ENCODE results near the gene RFX4. TPM values are rescaled to one million over a fixed set of nuclear protein-coding genes. Genes with fewer than 3 reads are reported as not detected.
A peak's percentile ranks its signal among the peaks of the same experiment; 100 is the strongest.

Gene RFX4
- total RNA-seq, 1 donor: not detected

GRCh38 chr12:106769546-106769945 lies 186.7 kb downstream of the RFX4 start:
- no peak overlapping the region for H3K4me3 ChIP-seq (ENCODE audit: low read depth, low read length)
- no peak for TF ChIP-seq CTCF (IDR thresholded peaks at IDR 0.05; ENCODE audit: insufficient read depth, low read length)
- DNase-seq (ENCODE audit: low read depth): peak; percentile 49

- H3K4me3 ChIP-seq (ENCODE audit: low read depth, low read length): no peak overlapping the region
- no peak for TF ChIP-seq CTCF (IDR thresholded peaks at IDR 0.05; ENCODE audit: insufficient read depth, low read length)
- no peak for DNase-seq (ENCODE audit: low read depth)
These were observed 188.6 kb downstream of the RFX4 start for GRCh38 chr12:106771425-106771824.

GRCh38 chr12:106773286-106774004 lies 190.6 kb downstream of the RFX4 start:
- DNase-seq (ENCODE audit: low read depth): no peak
- H3K4me3 ChIP-seq (ENCODE audit: low read depth, low read length): peak overlapping the region; percentile 83
- no peak for TF ChIP-seq CTCF (IDR thresholded peaks at IDR 0.05; ENCODE audit: insufficient read depth, low read length)

- no peak for TF ChIP-seq CTCF (IDR thresholded peaks at IDR 0.05; ENCODE audit: insufficient read depth, low read length)
- peak within 1 kb of the TSS; percentile 87 for H3K4me3 ChIP-seq (ENCODE audit: low read depth, low read length)
- peak; percentile 99 for DNase-seq (ENCODE audit: low read depth)
These were observed 191.4 kb downstream of the RFX4 start, which contains the start of gene RIC8B for GRCh38 chr12:106774005-106774807. Gene RIC8B (plus strand): TSS chr12:106774682. CDS start chr12:106774746, 64 bp downstream.

GRCh38 chr12:106774808-106775524 lies 192.2 kb downstream of the RFX4 start:
- no peak for DNase-seq (ENCODE audit: low read depth)
- peak overlapping the region; percentile 87 for H3K4me3 ChIP-seq (ENCODE audit: low read depth, low read length)
- TF ChIP-seq CTCF (IDR thresholded peaks at IDR 0.05; ENCODE audit: insufficient read depth, low read length): no peak

- no peak for TF ChIP-seq CTCF (IDR thresholded peaks at IDR 0.05; ENCODE audit: insufficient read depth, low read length)
- H3K4me3 ChIP-seq (ENCODE audit: low read depth, low read length): no peak overlapping the region
- no peak for DNase-seq (ENCODE audit: low read depth)
These were observed 194.1 kb downstream of the RFX4 start for GRCh38 chr12:106776897-106777296.

Measured in fibroblast of the aortic adventitia (primary cell).